SK-N-SH (cell line): ENCODE results near the gene AADACL4. TPM values are rescaled to one million over a fixed set of nuclear protein-coding genes. Genes with fewer than 3 reads are reported as not detected.
"Not testable (repeated sequence)": the region's sequence is repeated elsewhere in the genome, so short reads cannot be mapped to it uniquely, and the experiment has no call there.

Experiments
- CTCF ChIA-PET: fragments of 300-600, 350-600 bp; formaldehyde crosslinking; extraction: SDS; loops from one replicate; lab custom pipeline; 2021; lab: Yijun Ruan, JAX
- POLR2A ChIA-PET: fragments of 350-600 bp; sonication (Branson Sonifier 250); formaldehyde crosslinking; extraction: SDS; loops from one replicate; lab custom pipeline; 2020; ENCODE audit warnings: antibody characterized with exemption, inconsistent platforms; lab: Yijun Ruan, JAX
- DNase-seq: peaks from one replicate; pipeline ENCODE4 v3.0.0; 2012
- H2AFZ ChIP-seq: fragments of 200-600 bp; sonication (generic); 2 replicates; pipeline ENCODE4 v1.8.1; 2016; ENCODE audit warnings: antibody characterized with exemption, mild to moderate bottlenecking, low read depth
- H3F3A ChIP-seq: fragments of 200-600 bp; sonication (generic); replicated peaks from 2 replicates; pipeline ENCODE3; 2016; ENCODE audit warnings: antibody characterized with exemption, mild to moderate bottlenecking; ENCODE audit not compliant: insufficient read depth
- H3K27ac ChIP-seq, 2 experiments: fragments of 200-500 bp in 1 of 2; fragments of 200-600 bp in 1 of 2; sonication (Bioruptor generic) in 1 of 2; sonication (generic), shearing (Covaris generic) in 1 of 2; 2 replicates each; pipeline versions ENCODE4 v1.5.1 to v1.6.1; 2014 to 2016; ENCODE audit warnings: low read depth in 2 of 2, inconsistent platforms in 1 of 2, low read length in 1 of 2, mild to moderate bottlenecking in 1 of 2, mixed read lengths in 1 of 2
- H3K27me3 ChIP-seq: fragments of 200-600 bp; sonication (generic), shearing (Covaris generic); 2 replicates; pipeline ENCODE4 v1.6.1; 2016; ENCODE audit warnings: mixed run types; ENCODE audit not compliant: insufficient read depth
- H3K36me3 ChIP-seq, 2 experiments: fragments of 200-500 bp in 1 of 2; fragments of 200-600 bp in 1 of 2; sonication (Bioruptor generic) in 1 of 2; sonication (generic) in 1 of 2; replicated peaks in 1 of 2; 2 replicates each; pipeline versions ENCODE3 to v1.5.1; 2014 to 2016; ENCODE audit warnings: low read length in 1 of 2, mild to moderate bottlenecking in 1 of 2; ENCODE audit not compliant: insufficient read depth in 2 of 2, control insufficient read depth in 1 of 2
- H3K4me1 ChIP-seq, 2 experiments: fragments of 200-500 bp in 1 of 2; fragments of 200-600 bp in 1 of 2; sonication (Bioruptor generic) in 1 of 2; sonication (generic), shearing (Covaris generic) in 1 of 2; 2 replicates each; pipeline versions ENCODE4 v1.5.1 to v1.6.1; 2014 to 2016; ENCODE audit warnings: low read depth in 1 of 2, low read length in 1 of 2, mixed run types in 1 of 2; ENCODE audit not compliant: insufficient read depth in 2 of 2, control insufficient read depth in 1 of 2
- H3K4me2 ChIP-seq: fragments of 200-600 bp; sonication (generic), shearing (Covaris generic); 2 replicates; pipeline ENCODE4 v1.6.1; 2017; ENCODE audit warnings: mixed run types
- H3K4me3 ChIP-seq, 2 experiments: fragments of 200-500 bp in 1 of 2; fragments of 200-600 bp in 1 of 2; sonication (Bioruptor generic) in 1 of 2; sonication (generic), shearing (Covaris generic) in 1 of 2; 2 replicates each; pipeline versions ENCODE4 v1.5.1 to v1.8.1; 2014 to 2016; ENCODE audit warnings: low read depth in 2 of 2, inconsistent platforms in 1 of 2, low read length in 1 of 2, mild to moderate bottlenecking in 1 of 2, mixed read lengths in 1 of 2, moderate library complexity in 1 of 2
- H3K79me2 ChIP-seq: fragments of 200-600 bp; sonication (generic); 2 replicates; pipeline ENCODE4 v1.8.1; 2017; ENCODE audit warnings: mild to moderate bottlenecking; ENCODE audit not compliant: insufficient read depth
- H3K9ac ChIP-seq: fragments of 200-600 bp; sonication (generic); 2 replicates; pipeline ENCODE4 v1.6.1; 2017; ENCODE audit warnings: mixed run types
- H3K9me2 ChIP-seq: fragments of 200-600 bp; sonication (generic); 2 replicates; pipeline ENCODE4 v1.6.1; 2017; ENCODE audit warnings: mixed run types
- H3K9me3 ChIP-seq: fragments of 200-600 bp; sonication (generic); 2 replicates; pipeline ENCODE4 v1.6.1; 2017; ENCODE audit warnings: mixed run types, mild to moderate bottlenecking, moderate library complexity
- H4K20me1 ChIP-seq: fragments of 200-600 bp; sonication (generic); 2 replicates; pipeline ENCODE4 v1.6.1; 2017; ENCODE audit warnings: mild to moderate bottlenecking, mixed run types; ENCODE audit not compliant: insufficient read depth
- CHD2 ChIP-seq: fragments of 150-350 bp; IDR thresholded peaks from 2 replicates; pipeline ENCODE4 v1.6.1; 2018; ENCODE audit warnings: low read length; ENCODE audit not compliant: partially characterized antibody
- FOSL2 ChIP-seq: IDR thresholded peaks from 2 replicates; pipeline ENCODE4 v1.4.0; 2012; ENCODE audit warnings: low read depth, mild to moderate bottlenecking, moderate library complexity, borderline replicate concordance
- GABPA ChIP-seq: IDR thresholded peaks from 2 replicates; pipeline ENCODE4 v1.4.0; 2012; ENCODE audit warnings: low read depth, mild to moderate bottlenecking
- IRF3 ChIP-seq: fragments of 150-350 bp; IDR thresholded peaks from 2 replicates; pipeline ENCODE4 v1.6.1; 2016; ENCODE audit warnings: mild to moderate bottlenecking, low read depth, low read length
- RAD21 ChIP-seq: IDR thresholded peaks from 2 replicates; pipeline ENCODE4 v1.6.1; 2012; ENCODE audit warnings: mild to moderate bottlenecking, low read length
- RXRA ChIP-seq: IDR thresholded peaks from 2 replicates; pipeline ENCODE4 v1.4.0; 2012; ENCODE audit warnings: low read depth, mild to moderate bottlenecking, borderline replicate concordance
- TAF1 ChIP-seq: IDR thresholded peaks from 2 replicates; pipeline ENCODE4 v1.6.1; 2012; ENCODE audit warnings: low read depth, mild to moderate bottlenecking, low read length, moderate library complexity, borderline replicate concordance
- YY1 ChIP-seq: IDR thresholded peaks from 2 replicates; pipeline ENCODE4 v1.4.0; 2012; ENCODE audit warnings: low read depth, mild to moderate bottlenecking
- WGBS: methylation state at CpG from one replicate; pipeline ENCODE4 v1.1.6; 2017; ENCODE audit warnings: low lambda C conversion rate; 5-methylcytosine and 5-hydroxymethylcytosine counted together
- polyA plus RNA-seq, 3 experiments: library from polyadenylated mRNA; depleted of rRNA; stranded (reverse); fragments of >200 nt; gene quantifications; 2 replicates each; pipeline ENCODE4 v1.2.3, GENCODE V29; 2012
- TF ChIP-seq, protein P1 (sequence below): fragments of 200-600 bp; sonication (generic); IDR thresholded peaks from 2 replicates; pipeline ENCODE4 v1.6.1; 2017; ENCODE audit warnings: antibody characterized with exemption, mild to moderate bottlenecking, moderate library complexity
- TF ChIP-seq, protein P2 (sequence below): IDR thresholded peaks from 2 replicates; pipeline ENCODE4 v1.4.0; 2012; ENCODE audit warnings: low read depth

AADACL4 gene
- polyA plus RNA-seq, 1 of the 3 experiments (the other 2 are of a cell fraction), result 0.59 TPM

- TF ChIP-seq FOSL2, result no peak
Measured at GRCh38 chr1:12644237-12644636, 352 bp downstream of the AADACL4 start (continued).

GRCh38 chr1:12644829-12645228 is 944 bp downstream of the AADACL4 start:
- POLR2A ChIA-PET, result no interaction called here
- no peaks in the 10 kb centered on the region for H3K79me2 ChIP-seq
- no peaks in the 10 kb centered on the region for H3K36me3 ChIP-seq
- no peak for DNase-seq
- no peaks in the 10 kb centered on the region for H3F3A ChIP-seq
- TF ChIP-seq, protein P1, sequence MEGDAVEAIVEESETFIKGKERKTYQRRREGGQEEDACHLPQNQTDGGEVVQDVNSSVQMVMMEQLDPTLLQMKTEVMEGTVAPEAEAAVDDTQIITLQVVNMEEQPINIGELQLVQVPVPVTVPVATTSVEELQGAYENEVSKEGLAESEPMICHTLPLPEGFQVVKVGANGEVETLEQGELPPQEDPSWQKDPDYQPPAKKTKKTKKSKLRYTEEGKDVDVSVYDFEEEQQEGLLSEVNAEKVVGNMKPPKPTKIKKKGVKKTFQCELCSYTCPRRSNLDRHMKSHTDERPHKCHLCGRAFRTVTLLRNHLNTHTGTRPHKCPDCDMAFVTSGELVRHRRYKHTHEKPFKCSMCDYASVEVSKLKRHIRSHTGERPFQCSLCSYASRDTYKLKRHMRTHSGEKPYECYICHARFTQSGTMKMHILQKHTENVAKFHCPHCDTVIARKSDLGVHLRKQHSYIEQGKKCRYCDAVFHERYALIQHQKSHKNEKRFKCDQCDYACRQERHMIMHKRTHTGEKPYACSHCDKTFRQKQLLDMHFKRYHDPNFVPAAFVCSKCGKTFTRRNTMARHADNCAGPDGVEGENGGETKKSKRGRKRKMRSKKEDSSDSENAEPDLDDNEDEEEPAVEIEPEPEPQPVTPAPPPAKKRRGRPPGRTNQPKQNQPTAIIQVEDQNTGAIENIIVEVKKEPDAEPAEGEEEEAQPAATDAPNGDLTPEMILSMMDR, result no peak
- TF ChIP-seq CHD2 (no peak), RXRA (no peak), GABPA (no peak), IRF3 (no peak), RAD21 (no peak), TAF1 (no peak), YY1 (no peak)
- TF ChIP-seq, protein P2, sequence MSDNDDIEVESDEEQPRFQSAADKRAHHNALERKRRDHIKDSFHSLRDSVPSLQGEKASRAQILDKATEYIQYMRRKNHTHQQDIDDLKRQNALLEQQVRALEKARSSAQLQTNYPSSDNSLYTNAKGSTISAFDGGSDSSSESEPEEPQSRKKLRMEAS, result no peak
- TF ChIP-seq, all 33 proteins: peak for 0
- no peak overlapping the region for H2AFZ ChIP-seq
- no peak overlapping the region for H3K9ac ChIP-seq
- no peak overlapping the region for H3K4me3 ChIP-seq
- H3K4me2 ChIP-seq, result no peak overlapping the region
- H3K4me1 ChIP-seq, result peaks cover 0 to 2% of the 10 kb centered on the region in 2 experiments; a peak in 1 of 4 replicates
- no peak overlapping the region for H3K27ac ChIP-seq
- no peaks in the 10 kb centered on the region for H4K20me1 ChIP-seq
- H3K9me2 ChIP-seq, result no peaks in the 10 kb centered on the region
- WGBS, result 70% methylated on average over 2 of the region's 2 CpGs
- no peaks in the 10 kb centered on the region; the same call in 1 of the 2 replicates for H3K27me3 ChIP-seq
- CTCF ChIA-PET, result interaction anchor here (1.7 to 6.9 kb wide), 2 partner anchors 14 to 25 kb away, joined by 6 to 37 read pairs; no protein-coding TSS in a partner anchor
- H3K9me3 ChIP-seq, result no peaks in the 10 kb centered on the region

DNA sequence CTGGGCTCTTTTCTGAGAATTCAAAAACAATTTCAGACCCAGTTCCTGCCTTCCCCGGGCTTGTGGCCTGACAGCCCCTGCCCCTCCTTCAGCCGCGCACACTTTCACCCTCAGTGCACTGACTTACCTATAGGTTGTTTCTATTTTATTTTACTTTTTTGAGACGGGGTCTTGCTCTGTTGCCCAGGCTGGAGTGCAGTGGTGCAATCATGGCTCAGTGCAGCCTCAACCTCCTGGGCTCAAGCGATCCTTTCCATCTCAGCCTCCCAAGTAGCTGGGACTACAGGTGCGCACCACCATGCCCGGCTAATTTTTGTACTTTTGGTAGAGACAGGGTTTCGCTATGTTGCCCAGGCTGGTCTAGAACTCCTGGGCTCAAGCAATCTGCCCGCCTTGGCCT is 1.5 kb downstream of the AADACL4 start:
- H3F3A ChIP-seq, H3K4me1 ChIP-seq, H3K79me2 ChIP-seq, H3K9me2 ChIP-seq, H3K4me3 ChIP-seq, H3K4me2 ChIP-seq, H3K9ac ChIP-seq, H3K27ac ChIP-seq, DNase-seq, H3K36me3 ChIP-seq, H4K20me1 ChIP-seq, POLR2A ChIA-PET, H2AFZ ChIP-seq, H3K9me3 ChIP-seq, H3K27me3 ChIP-seq: not testable (repeated sequence)
- WGBS, result 57% methylated on average over 9 of the region's 9 CpGs
- CTCF ChIA-PET, result interaction anchor here (1.5 to 2.3 kb wide), 2 partner anchors 13 to 22 kb away, joined by 5 to 10 read pairs; no protein-coding TSS in a partner anchor
